ENCODE results near the gene AQP2.

GRCh38 chr12:49948866-49949845, 1.4 kb upstream of the AQP2 start:
- TF ChIP-seq SIN3A (IDR thresholded peaks at IDR 0.05; ENCODE audit: low read depth) (no peak), ZFX (IDR thresholded peaks at IDR 0.05) (no peak), POLR2A (IDR thresholded peaks at IDR 0.05; ENCODE audit: borderline replicate concordance, extremely low read depth, insufficient read depth, insufficient read length) (no peak), ATF3 (IDR thresholded peaks at IDR 0.05) (no peak), TCF7L2 (IDR thresholded peaks at IDR 0.05; ENCODE audit: borderline replicate concordance, extremely low read depth, insufficient read depth, insufficient read length) (no peak), ZBTB33 (IDR thresholded peaks at IDR 0.05; ENCODE audit: extremely low read depth, insufficient replicate concordance, low read length) (no peak), EZH2phosphoT487 (IDR thresholded peaks at IDR 0.05; ENCODE audit: borderline replicate concordance) (no peak)
- TF ChIP-seq, protein P1, sequence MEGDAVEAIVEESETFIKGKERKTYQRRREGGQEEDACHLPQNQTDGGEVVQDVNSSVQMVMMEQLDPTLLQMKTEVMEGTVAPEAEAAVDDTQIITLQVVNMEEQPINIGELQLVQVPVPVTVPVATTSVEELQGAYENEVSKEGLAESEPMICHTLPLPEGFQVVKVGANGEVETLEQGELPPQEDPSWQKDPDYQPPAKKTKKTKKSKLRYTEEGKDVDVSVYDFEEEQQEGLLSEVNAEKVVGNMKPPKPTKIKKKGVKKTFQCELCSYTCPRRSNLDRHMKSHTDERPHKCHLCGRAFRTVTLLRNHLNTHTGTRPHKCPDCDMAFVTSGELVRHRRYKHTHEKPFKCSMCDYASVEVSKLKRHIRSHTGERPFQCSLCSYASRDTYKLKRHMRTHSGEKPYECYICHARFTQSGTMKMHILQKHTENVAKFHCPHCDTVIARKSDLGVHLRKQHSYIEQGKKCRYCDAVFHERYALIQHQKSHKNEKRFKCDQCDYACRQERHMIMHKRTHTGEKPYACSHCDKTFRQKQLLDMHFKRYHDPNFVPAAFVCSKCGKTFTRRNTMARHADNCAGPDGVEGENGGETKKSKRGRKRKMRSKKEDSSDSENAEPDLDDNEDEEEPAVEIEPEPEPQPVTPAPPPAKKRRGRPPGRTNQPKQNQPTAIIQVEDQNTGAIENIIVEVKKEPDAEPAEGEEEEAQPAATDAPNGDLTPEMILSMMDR (IDR thresholded peaks at IDR 0.05 in 2 of 3, conservative IDR thresholded peaks at IDR 0.05 in 1 of 3; ENCODE audit: borderline replicate concordance in 1 of 3, insufficient read depth in 1 of 3, low read depth in 2 of 3, low read length in 2 of 3), result no peak
- TF ChIP-seq, protein P2, sequence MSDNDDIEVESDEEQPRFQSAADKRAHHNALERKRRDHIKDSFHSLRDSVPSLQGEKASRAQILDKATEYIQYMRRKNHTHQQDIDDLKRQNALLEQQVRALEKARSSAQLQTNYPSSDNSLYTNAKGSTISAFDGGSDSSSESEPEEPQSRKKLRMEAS (IDR thresholded peaks at IDR 0.05), result no peak

Data from HCT116 (cell line).